ENCODE measurements around the gene ENC1.

The ENC1 gene

GRCh38 chr5:74640954-74641734 is 616 bp upstream of the ENC1 start:
- peaks cover 18% of the 10 kb centered on the region; the same call in 1 of the 2 replicates for H3K36me3 ChIP-seq (ENCODE audit: insufficient read depth, low read length)
- H3K27ac ChIP-seq (ENCODE audit: low read depth, low read length): peak overlapping the region; percentile 68
- H3K4me1 ChIP-seq (ENCODE audit: insufficient read depth, low read length): peaks cover 7% of the 10 kb centered on the region; the same call in 1 of the 2 replicates
- H3K4me3 ChIP-seq (ENCODE audit: low read length): peak overlapping the region; percentile 93
- H3K27me3 ChIP-seq (ENCODE audit: insufficient read depth, low read length): peaks cover 34% of the 10 kb centered on the region
- H3K9me3 ChIP-seq (ENCODE audit: insufficient read depth, low read depth, low read length): no peaks in the 10 kb centered on the region
- peak overlapping the region; percentile 69 for H3K9ac ChIP-seq (ENCODE audit: low read depth, low read length)
- under 1% methylated on average over 47 of the region's 47 CpGs for WGBS

DNA sequence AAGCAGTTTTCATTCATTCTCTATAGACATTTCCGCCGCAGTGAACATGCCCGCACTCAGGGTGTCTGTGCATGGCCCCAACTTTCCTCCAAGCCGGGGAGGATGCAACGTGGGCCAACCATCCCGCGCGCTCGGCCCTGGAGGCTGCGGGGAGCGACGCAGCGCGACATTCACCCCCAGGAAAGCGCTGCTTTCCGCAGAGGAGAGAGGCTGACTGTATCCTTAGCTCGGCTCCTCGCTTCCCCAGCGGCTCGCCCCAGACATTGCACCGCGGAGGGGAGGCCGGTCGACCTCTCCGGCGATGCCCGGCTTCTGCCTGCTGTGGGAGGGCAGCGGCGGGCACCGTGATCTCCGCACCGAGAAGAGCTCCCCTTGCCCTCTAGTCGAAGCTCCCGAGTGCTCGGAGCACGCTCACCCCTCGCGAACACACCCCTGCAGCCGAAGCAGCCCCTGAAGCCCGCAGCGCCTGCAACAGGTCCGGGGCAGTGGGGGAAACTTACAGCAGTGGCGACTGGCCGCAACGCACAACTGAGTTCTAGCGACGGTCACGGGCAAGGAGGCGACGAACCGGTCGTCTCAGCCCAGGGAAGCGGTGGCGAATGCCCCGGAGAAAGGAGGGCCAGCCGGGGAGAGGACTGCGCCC is 600 bp downstream of the ENC1 start:
- peaks cover 7% of the 10 kb centered on the region; the same call in 1 of the 2 replicates for H3K4me1 ChIP-seq (ENCODE audit: insufficient read depth, low read length)
- no peaks in the 10 kb centered on the region for H3K9me3 ChIP-seq (ENCODE audit: insufficient read depth, low read depth, low read length)
- peak overlapping the region; percentile 58; the same call in 1 of the 2 replicates for H3K27ac ChIP-seq (ENCODE audit: low read depth, low read length)
- peaks cover 30% of the 10 kb centered on the region; the same call in 1 of the 2 replicates for H3K36me3 ChIP-seq (ENCODE audit: insufficient read depth, low read length)
- under 1% methylated on average over 57 of the region's 57 CpGs for WGBS
- peak overlapping the region; percentile 93 for H3K4me3 ChIP-seq (ENCODE audit: low read length)
- peak overlapping the region; percentile 85 for H3K9ac ChIP-seq (ENCODE audit: low read depth, low read length)
- peaks cover 34% of the 10 kb centered on the region for H3K27me3 ChIP-seq (ENCODE audit: insufficient read depth, low read length)

DNA sequence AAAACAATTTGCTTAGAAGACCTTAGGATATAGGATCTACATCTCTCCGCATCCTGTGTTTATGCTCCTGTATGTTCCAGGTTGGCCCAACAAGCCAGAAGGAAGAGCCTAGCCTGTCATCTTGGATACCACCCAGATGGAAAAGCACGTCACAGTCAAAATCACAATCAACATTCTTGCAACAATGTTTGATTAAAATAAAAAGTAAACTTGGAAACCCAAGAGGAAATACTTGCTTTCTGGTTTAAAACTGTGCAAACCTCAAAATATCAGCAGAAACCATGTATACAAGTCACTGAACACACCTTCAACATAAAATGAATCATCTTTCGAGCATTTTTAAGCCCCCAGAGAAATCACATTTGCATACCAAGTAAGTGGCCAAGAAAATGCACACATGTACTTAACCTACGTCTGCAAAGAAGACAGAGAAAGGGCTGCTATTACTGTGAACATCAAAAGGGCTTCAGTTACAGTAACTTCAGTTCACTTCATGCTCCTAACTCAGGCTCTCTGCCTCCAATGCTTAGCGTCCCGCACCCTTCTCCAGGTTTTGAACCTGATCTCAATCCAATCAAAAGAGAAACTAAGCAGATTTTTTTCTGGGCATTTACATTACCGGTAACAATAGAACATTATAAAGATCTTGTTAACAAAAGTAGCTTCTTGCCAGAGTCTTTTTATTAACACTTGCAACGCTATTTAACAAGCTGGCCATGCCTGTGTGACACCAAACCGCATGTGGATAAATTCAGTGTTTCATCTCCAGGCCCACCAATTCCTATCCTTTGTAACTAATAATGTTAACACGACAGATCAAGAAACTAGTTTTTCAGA is 1.3 kb downstream of the ENC1 start:
- Histone ChIP-seq H3K36me3 (ENCODE audit: insufficient read depth, low read length) (peaks cover 37% of the 10 kb centered on the region), H3K4me3 (ENCODE audit: low read length) (peak overlapping the region; percentile 93), H3K27me3 (ENCODE audit: insufficient read depth, low read length) (peaks cover 34% of the 10 kb centered on the region), H3K9ac (ENCODE audit: low read depth, low read length) (peak overlapping the region; percentile 85), H3K9me3 (ENCODE audit: insufficient read depth, low read depth, low read length) (no peaks in the 10 kb centered on the region), H3K27ac (ENCODE audit: low read depth, low read length) (no peak overlapping the region), H3K4me1 (ENCODE audit: insufficient read depth, low read length) (peaks cover 7% of the 10 kb centered on the region; the same call in 1 of the 2 replicates)
- 13% methylated on average over 10 of the region's 10 CpGs for WGBS

DNA sequence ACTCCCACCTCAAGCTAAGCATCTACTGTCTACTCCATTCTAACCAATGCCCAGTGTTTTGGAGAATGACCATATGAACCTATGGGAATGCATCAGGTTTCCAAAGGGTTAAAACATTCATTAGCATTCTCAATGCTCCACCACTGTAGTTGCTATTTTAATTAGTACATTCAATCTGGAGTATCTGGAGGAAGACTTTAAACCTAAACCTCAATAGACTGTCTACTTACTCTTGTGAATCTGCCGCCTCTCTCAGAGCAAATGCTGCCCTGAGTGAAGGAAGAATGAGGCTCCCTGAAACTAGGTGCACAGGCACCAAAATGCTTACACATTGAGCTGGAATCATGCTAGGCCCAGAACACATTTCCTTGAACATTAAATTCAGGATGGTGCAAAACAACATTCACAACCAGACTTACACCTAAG is 2.0 kb downstream of the ENC1 start:
- Histone ChIP-seq H3K27ac (ENCODE audit: low read depth, low read length) (no peak overlapping the region), H3K9ac (ENCODE audit: low read depth, low read length) (peak overlapping the region; percentile 85; the same call in 1 of the 2 replicates)

GRCh38 chr5:74636552-74636951 is 4.0 kb downstream of the ENC1 start:
- Histone ChIP-seq H3K36me3 (ENCODE audit: insufficient read depth, low read length) (peaks cover 58% of the 10 kb centered on the region), H3K27ac (ENCODE audit: low read depth, low read length) (no peak overlapping the region), H3K4me1 (ENCODE audit: insufficient read depth, low read length) (peaks cover 18% of the 10 kb centered on the region), H3K9ac (ENCODE audit: low read depth, low read length) (no peak overlapping the region), H3K4me3 (ENCODE audit: low read length) (peak overlapping the region; percentile 93; the same call in 1 of the 2 replicates), H3K9me3 (ENCODE audit: insufficient read depth, low read depth, low read length) (no peaks in the 10 kb centered on the region), H3K27me3 (ENCODE audit: insufficient read depth, low read length) (peaks cover 15% of the 10 kb centered on the region; the same call in 1 of the 2 replicates)
- WGBS: 93% methylated on average over 4 of the region's 4 CpGs

More for the DNA sequence above, 2.0 kb downstream of the ENC1 start:
- peak overlapping the region; percentile 93 for H3K4me3 ChIP-seq (ENCODE audit: low read length)
- 47% methylated on average over 1 of the region's 1 CpG for WGBS
- peaks cover 7% of the 10 kb centered on the region; the same call in 1 of the 2 replicates for H3K4me1 ChIP-seq (ENCODE audit: insufficient read depth, low read length)
- peaks cover 33% of the 10 kb centered on the region for H3K27me3 ChIP-seq (ENCODE audit: insufficient read depth, low read length)
- H3K36me3 ChIP-seq (ENCODE audit: insufficient read depth, low read length): peaks cover 40% of the 10 kb centered on the region
- no peaks in the 10 kb centered on the region for H3K9me3 ChIP-seq (ENCODE audit: insufficient read depth, low read depth, low read length)

- 94% methylated on average over 12 of the region's 12 CpGs for WGBS
- peaks cover 15% of the 10 kb centered on the region; the same call in 1 of the 2 replicates for H3K27me3 ChIP-seq (ENCODE audit: insufficient read depth, low read length)
- peaks cover 58% of the 10 kb centered on the region for H3K36me3 ChIP-seq (ENCODE audit: insufficient read depth, low read length)
- no peak overlapping the region for H3K27ac ChIP-seq (ENCODE audit: low read depth, low read length)
- peaks cover 22% of the 10 kb centered on the region for H3K4me1 ChIP-seq (ENCODE audit: insufficient read depth, low read length)
- peak overlapping the region; percentile 93; the same call in 1 of the 2 replicates for H3K4me3 ChIP-seq (ENCODE audit: low read length)
- H3K9me3 ChIP-seq (ENCODE audit: insufficient read depth, low read depth, low read length): no peaks in the 10 kb centered on the region
- H3K9ac ChIP-seq (ENCODE audit: low read depth, low read length): no peak overlapping the region
Observed at GRCh38 chr5:74636149-74636548, 4.4 kb downstream of the ENC1 start.

DNA sequence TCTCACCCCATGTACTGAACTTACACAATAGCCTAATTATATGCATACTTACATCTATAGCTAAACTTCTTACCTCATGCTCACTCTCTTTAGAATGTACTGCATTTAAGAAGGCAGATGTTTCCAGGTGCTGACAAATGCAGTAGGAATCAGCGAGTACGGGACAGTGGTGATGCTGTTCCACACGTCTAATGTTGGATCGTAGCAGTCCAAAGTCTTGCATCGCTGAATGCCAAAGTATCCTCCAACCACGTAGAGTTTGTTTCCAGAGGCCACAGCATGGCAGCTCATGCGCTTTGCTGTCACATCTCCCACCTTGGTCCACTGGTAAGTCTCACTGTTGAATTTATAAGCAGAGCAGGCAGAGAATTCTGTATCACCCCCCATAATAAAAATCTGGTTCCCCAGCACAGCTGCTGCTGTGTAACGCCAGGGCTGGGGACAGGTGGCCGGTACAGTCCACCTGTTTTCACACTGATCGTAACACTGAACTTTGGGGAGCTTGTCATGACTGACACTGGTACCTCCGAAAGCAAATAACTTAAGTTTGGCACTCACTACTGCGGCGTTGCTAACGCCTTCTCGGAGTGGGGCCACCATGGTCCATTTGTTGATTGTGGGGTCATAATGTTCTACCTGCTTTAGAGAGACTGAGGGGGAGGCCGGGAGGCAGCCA is 5.8 kb downstream of the ENC1 start:
- Histone ChIP-seq H3K4me1 (ENCODE audit: insufficient read depth, low read length) (peaks cover 36% of the 10 kb centered on the region), H3K9ac (ENCODE audit: low read depth, low read length) (no peak overlapping the region), H3K4me3 (ENCODE audit: low read length) (no peak overlapping the region), H3K27ac (ENCODE audit: low read depth, low read length) (no peak overlapping the region), H3K36me3 (ENCODE audit: insufficient read depth, low read length) (peaks cover 69% of the 10 kb centered on the region), H3K9me3 (ENCODE audit: insufficient read depth, low read depth, low read length) (no peaks in the 10 kb centered on the region), H3K27me3 (ENCODE audit: insufficient read depth, low read length) (peaks cover 14% of the 10 kb centered on the region; the same call in 1 of the 2 replicates)
- 97% methylated on average over 16 of the region's 16 CpGs for WGBS

DNA sequence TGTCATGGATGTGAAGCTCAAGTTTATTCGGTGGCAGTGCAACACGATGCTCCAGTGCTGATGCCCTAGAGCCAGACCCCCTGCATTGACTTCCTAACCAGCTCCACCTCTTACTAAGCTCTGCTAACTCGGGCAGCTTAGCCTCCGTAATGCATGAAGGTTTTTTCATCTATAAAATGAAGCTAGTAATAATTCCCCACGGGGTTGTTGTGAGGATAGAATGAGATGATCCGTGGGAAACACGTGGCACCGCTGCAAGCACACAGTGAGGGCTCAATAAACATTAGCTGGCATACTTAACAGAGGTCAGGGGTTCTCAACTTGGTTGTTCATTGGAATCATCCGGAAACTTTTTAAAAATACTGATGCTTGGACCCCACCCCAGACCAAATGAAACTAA is 6.8 kb downstream of the ENC1 start:
- Histone ChIP-seq H3K36me3 (ENCODE audit: insufficient read depth, low read length) (peaks cover 79% of the 10 kb centered on the region), H3K9ac (ENCODE audit: low read depth, low read length) (no peak overlapping the region), H3K4me3 (ENCODE audit: low read length) (no peak overlapping the region), H3K9me3 (ENCODE audit: insufficient read depth, low read depth, low read length) (no peaks in the 10 kb centered on the region), H3K27ac (ENCODE audit: low read depth, low read length) (no peak overlapping the region), H3K27me3 (ENCODE audit: insufficient read depth, low read length) (peaks cover 4% of the 10 kb centered on the region; the same call in 1 of the 2 replicates), H3K4me1 (ENCODE audit: insufficient read depth, low read length) (peaks cover 47% of the 10 kb centered on the region)
- 80% methylated on average over 9 of the region's 9 CpGs for WGBS

DNA sequence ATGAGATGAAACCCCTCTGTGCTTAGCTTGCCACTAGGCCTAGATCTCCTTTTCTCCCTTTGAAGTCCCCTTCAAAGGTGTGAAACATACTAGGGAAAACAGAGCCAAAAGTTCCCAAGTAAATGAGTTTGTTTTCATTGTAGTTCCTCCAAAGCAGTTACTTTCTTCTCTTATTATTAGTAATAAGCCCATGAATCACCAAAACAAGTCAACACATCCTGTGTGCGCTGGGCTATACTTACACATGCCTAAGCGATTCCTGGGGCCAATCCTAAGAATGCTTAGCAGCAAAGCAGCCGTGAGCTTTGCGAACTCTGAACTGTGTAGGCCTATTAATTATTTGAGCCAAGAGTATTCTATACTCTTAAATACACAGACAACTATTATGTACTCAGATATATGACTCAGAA is 7.6 kb downstream of the ENC1 start:
- Histone ChIP-seq H3K27me3 (ENCODE audit: insufficient read depth, low read length) (no peaks in the 10 kb centered on the region), H3K4me3 (ENCODE audit: low read length) (no peak overlapping the region), H3K9ac (ENCODE audit: low read depth, low read length) (no peak overlapping the region), H3K9me3 (ENCODE audit: insufficient read depth, low read depth, low read length) (no peaks in the 10 kb centered on the region), H3K36me3 (ENCODE audit: insufficient read depth, low read length) (peaks cover 83% of the 10 kb centered on the region), H3K27ac (ENCODE audit: low read depth, low read length) (no peak overlapping the region), H3K4me1 (ENCODE audit: insufficient read depth, low read length) (peaks cover 54% of the 10 kb centered on the region)
- WGBS: 97% methylated on average over 4 of the region's 4 CpGs
